GM12872 (cell line): Measurements from ENCODE around the gene ADCY4.

ENCODE experiments used
- TF ChIP-seq, protein P1 (sequence below): IDR thresholded peaks from 3 replicates; pipeline ENCODE4 v1.5.1; 2011; ENCODE audit warnings: low read depth, mild to moderate bottlenecking, low read length, moderate library complexity; ENCODE audit not compliant: insufficient read depth

Gene ADCY4

DNA sequence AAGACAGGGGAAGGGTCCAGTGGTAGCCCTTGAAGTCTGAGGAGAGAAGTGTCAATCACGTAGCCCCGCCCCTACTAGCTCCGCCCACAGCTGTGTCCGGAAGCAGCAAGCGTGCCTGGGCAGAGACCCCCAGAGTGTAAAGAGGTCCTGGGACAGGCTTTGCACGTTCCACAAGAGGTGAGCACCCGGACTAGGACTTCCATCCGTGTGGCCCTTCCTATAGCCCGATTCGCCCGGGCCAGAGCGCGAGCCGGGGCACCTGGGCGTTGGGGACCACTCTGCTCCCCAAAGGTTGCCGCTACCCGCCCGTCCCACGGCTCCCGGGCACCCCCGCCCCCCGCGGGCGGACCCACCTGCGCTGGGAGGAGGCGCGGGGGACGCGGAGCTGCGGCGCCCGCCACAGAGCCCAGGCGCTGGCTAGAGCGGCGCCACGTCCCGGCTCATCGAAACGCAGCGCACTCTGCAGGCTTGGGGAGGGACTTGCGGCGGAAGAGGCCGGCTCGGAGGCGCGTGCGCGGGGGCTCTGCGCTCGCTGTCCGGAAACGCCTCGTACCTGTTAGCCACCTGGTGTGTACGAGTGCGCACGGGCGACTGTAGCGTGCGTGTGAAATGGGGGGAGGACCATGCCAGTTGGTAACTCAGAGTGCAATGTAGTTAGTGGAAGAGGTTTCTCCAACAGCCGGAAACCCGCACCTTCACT, 63.6 kb downstream of the ADCY4 start, which contains the start of gene RABGGTA:
Gene RABGGTA, minus strand, starts transcription at position 464 of the 700 bp plus-strand sequence. CDS start 482 bp downstream, outside the sequence.
- TF ChIP-seq, protein P1, sequence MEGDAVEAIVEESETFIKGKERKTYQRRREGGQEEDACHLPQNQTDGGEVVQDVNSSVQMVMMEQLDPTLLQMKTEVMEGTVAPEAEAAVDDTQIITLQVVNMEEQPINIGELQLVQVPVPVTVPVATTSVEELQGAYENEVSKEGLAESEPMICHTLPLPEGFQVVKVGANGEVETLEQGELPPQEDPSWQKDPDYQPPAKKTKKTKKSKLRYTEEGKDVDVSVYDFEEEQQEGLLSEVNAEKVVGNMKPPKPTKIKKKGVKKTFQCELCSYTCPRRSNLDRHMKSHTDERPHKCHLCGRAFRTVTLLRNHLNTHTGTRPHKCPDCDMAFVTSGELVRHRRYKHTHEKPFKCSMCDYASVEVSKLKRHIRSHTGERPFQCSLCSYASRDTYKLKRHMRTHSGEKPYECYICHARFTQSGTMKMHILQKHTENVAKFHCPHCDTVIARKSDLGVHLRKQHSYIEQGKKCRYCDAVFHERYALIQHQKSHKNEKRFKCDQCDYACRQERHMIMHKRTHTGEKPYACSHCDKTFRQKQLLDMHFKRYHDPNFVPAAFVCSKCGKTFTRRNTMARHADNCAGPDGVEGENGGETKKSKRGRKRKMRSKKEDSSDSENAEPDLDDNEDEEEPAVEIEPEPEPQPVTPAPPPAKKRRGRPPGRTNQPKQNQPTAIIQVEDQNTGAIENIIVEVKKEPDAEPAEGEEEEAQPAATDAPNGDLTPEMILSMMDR = peak; percentile 86

DNA sequence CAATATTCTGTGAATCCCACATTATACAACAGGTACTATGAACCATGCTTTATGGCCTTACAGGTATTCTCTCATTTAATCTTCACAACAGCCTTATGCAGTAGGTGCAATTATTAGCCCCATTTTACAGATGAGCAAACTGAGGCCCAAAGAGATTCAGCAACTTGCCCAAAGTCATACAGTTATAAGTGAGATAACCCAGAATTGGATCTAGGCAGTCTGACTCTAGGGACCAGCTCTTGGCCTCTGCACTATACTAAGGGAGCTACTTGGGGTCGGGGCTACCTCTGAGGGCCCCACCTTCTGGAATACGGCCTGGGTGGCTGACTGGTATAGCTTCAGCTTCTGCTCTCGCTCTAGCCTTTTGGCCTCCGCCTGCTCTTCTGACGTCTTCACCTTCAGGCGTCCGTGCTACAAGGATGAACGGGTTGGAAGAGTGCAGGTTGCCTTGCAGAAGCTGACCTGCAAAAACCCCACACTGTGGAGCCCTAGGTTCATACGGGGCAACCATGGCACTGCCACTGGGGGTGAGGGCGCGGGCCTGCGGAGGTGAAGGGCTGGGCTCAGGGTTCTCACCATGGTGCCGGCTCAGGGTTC, 64.2 kb downstream of the ADCY4 start:
- TF ChIP-seq, protein P1 = no peak

DNA sequence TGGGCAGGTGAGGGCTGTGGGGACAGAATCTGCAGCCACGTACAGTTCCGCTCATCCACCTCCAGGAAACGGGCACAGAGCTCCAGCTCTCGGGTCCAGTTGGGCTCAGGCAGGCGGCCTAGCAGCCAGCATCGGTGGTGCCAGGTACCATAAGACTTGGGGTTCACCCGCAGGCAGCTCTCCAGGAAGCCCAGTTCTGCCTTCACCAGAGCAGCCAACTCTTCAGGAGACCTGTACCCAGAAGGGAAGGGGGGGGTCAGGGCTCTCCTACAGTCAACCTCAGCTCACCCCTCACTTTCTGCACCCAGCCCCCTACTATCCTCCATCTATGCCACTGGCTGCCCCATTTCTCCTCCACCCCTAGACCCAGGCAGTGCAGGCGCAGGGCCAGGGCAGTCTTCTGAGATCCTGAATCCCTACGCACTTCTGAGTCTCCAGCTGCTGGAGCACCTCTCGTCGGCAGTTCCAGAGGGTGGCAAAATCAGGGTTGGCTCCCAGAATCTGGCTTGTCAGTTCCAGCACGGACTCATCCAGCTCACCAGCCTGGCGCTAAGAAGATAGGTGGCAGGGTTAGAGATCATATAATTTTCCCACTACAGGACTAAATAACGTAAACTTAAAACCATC, 64.8 kb downstream of the ADCY4 start:
- TF ChIP-seq, protein P1 = no peak

DNA sequence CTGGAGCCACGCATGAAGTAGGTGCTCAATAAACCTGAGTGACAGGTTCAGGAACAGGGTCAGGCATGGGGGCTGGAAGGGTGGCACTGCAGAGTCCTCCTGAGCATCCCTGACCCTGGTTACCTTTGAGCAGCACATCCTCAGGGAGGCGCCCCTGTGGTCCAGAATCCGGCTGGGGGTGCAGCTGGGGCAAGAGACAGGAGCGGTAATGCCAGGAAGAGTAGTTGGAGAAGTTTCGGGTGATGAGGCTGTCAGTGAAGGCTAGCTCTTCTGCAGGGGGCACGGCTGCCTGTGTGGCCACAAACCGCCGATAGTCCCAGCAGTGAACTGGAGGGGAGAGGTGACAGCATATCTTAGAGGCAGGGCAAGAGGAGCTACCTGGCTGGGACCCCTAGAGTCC, 65.5 kb downstream of the ADCY4 start:
- TF ChIP-seq, protein P1 = no peak
